ENCODE results near the gene ROR1. TPM values are rescaled to one million over a fixed set of nuclear protein-coding genes. Genes with fewer than 3 reads are reported as not detected.
A peak's percentile ranks its signal among the peaks of the same experiment; 100 is the strongest.

ROR1 gene
- total RNA-seq, 1 experiment from 2014 or later = 56.3 TPM

GRCh38 chr1:63874278-63874880 is 100.6 kb downstream of the ROR1 start:
- DNase-seq (ENCODE audit: low spot score) = no peak
- H3K27me3 Mint-ChIP-seq (ENCODE audit: low read depth) = no peaks in the 10 kb centered on the region
- peaks cover 86% of the 10 kb centered on the region for H3K4me1 Mint-ChIP-seq
- no peak for ATAC-seq
- POLR2A ChIA-PET = no interaction called here
- CTCF ChIA-PET = no interaction called here
- H3K27ac Mint-ChIP-seq = no peak overlapping the region
- no peak overlapping the region for H3K4me3 Mint-ChIP-seq
- no peaks in the 10 kb centered on the region for H3K36me3 Mint-ChIP-seq
- no peaks in the 10 kb centered on the region for H3K9me3 Mint-ChIP-seq
- TF ChIP-seq JUN (CRISPR knock-in tag; IDR thresholded peaks at IDR 0.05) = no peak

GRCh38 chr1:63875636-63876035 is 101.8 kb downstream of the ROR1 start:
- TF ChIP-seq ZNF416 (CRISPR knock-in tag; IDR thresholded peaks at IDR 0.05) = no peak
- TF ChIP-seq FOXK1 (CRISPR knock-in tag; IDR thresholded peaks at IDR 0.05) = no peak
- TF ChIP-seq CBFB (CRISPR knock-in tag; IDR thresholded peaks at IDR 0.05; ENCODE audit: low read depth) = no peak
- ATAC-seq (no peak), DNase-seq (ENCODE audit: low spot score) (no peak)
- no peak overlapping the region for H3K4me3 Mint-ChIP-seq
- no peaks in the 10 kb centered on the region for H3K27me3 Mint-ChIP-seq (ENCODE audit: low read depth)
- ChIA-PET POLR2A (no interaction called here), CTCF (interaction anchor here (0.6 to 1.0 kb wide), 3 partner anchors 10 to 288 kb away, joined by 3 read pairs; no protein-coding TSS in a partner anchor)
- H3K36me3 Mint-ChIP-seq = no peaks in the 10 kb centered on the region
- H3K4me1 Mint-ChIP-seq = peaks cover 88% of the 10 kb centered on the region
- no peak overlapping the region; the same call in 1 of the 2 replicates for H3K27ac Mint-ChIP-seq
- no peaks in the 10 kb centered on the region for H3K9me3 Mint-ChIP-seq

GRCh38 chr1:63877021-63877767 is 103.4 kb downstream of the ROR1 start:
- no peaks in the 10 kb centered on the region for H3K36me3 Mint-ChIP-seq
- CTCF ChIA-PET = interaction anchor here (0.6 kb wide), 1 partner anchor 186 kb away, joined by 3 read pairs; no protein-coding TSS in a partner anchor

More at GRCh38 chr1:63877021-63877767, 103.4 kb downstream of the ROR1 start:
- peak overlapping the region; percentile 66; the same call in 1 of the 2 replicates for H3K27ac Mint-ChIP-seq
- ATAC-seq = no peak
- no peak for TF ChIP-seq SMAD4 (CRISPR knock-in tag; IDR thresholded peaks at IDR 0.05)
- TF ChIP-seq AR (CRISPR knock-in tag; IDR thresholded peaks at IDR 0.05) = no peak
- no peak for TF ChIP-seq ZMAT4 (CRISPR knock-in tag; IDR thresholded peaks at IDR 0.05)
- TF ChIP-seq TP53 (CRISPR knock-in tag; IDR thresholded peaks at IDR 0.05) = no peak
- no peak for TF ChIP-seq ATF6 (CRISPR knock-in tag; IDR thresholded peaks at IDR 0.05)
- TF ChIP-seq NR3C1 (CRISPR knock-in tag; conservative IDR thresholded peaks at IDR 0.05; ENCODE audit: low read depth) = no peak
- no peaks in the 10 kb centered on the region for H3K27me3 Mint-ChIP-seq (ENCODE audit: low read depth)
- H3K9me3 Mint-ChIP-seq = no peaks in the 10 kb centered on the region
- peaks cover 81% of the 10 kb centered on the region for H3K4me1 Mint-ChIP-seq
- no peak for DNase-seq (ENCODE audit: low spot score)
- POLR2A ChIA-PET = interaction anchor here (0.6 kb wide), 1 partner anchor 181 kb away, joined by 12 read pairs; no protein-coding TSS in a partner anchor
- H3K4me3 Mint-ChIP-seq = no peak overlapping the region
